D721Med (cell line): Measurements from ENCODE around the gene POC1A.

Source experiments
- DNase-seq: peaks from one replicate; pipeline ENCODE4 v3.0.0; 2011; ENCODE audit warnings: low spot score; ENCODE audit not compliant: insufficient read length
- FAIRE-seq: peaks from 2 replicates; lab custom pipeline; 2011; peaks lifted over from hg19 to GRCh38; lab: Jason Lieb, UNC
- CTCF ChIP-seq: IDR thresholded peaks from 2 replicates; pipeline ENCODE4 v1.5.1; 2012; ENCODE audit warnings: mild to moderate bottlenecking, control low read depth; ENCODE audit not compliant: insufficient read depth; ENCODE audit errors: missing control alignments

POC1A gene

GRCh38 chr3:52193065-52193464 is 38.8 kb upstream of the POC1A start:
- DNase-seq: no peak
- TF ChIP-seq CTCF: no peak
- FAIRE-seq: no peak

DNA sequence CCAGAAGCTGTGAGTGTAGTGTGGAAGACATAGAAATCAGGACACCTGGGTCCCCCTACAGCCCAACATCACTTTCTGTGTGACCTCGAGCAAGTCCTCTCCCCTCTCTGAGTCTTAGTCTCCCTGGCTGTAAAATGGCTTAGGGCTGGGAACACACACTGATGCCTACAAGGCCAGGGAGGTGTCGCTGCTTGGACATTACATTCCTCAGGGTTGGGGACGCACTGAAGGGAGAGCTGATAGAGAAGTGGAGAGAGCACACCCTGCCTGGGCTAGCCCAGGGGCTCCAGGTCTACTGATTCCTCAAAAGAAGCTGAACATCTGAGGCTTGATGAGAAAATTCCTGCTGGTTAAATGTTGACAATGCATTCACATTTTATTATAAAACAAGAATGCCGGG is 37.4 kb upstream of the POC1A start:
- FAIRE-seq (no peak), DNase-seq (no peak)
- TF ChIP-seq CTCF: no peak

DNA sequence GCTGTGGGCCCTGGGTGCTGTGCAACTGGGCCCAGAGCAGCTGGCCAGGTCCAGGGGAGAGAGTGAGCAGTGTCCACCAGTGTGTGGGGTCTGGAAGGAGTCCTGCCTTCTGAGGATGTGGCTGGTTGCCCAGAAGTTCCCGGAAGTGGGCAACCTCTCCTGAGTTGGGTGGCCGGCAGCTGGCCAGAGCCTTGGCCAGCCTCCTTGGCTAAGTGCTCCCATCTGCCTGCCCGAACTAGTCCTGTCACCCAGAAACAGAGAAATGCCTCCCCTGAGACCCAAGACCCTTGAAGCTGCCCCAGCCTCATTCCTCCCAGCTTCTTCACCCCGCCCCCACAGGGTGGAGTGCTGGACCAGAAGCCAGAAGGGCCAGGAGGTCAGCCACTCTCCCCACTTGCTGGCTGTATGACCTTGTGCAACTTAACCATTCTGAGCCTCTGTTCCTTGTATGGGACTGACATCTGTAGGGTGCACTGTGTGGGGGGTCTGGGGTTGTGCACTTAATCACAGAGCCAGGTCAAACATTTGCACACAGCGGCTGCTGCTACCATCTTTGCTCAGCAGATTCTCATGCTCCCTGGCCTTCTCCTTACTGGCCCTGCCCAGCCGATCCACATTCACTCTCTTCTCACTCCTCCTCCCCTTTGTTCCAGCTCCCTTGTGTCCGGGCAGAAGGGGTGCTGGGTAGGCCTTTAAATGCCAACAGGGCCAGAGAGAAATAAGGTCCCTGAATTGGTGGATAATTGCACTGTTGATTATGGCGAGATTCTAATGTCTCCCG is 36.3 kb upstream of the POC1A start:
- no peak for FAIRE-seq

DNA sequence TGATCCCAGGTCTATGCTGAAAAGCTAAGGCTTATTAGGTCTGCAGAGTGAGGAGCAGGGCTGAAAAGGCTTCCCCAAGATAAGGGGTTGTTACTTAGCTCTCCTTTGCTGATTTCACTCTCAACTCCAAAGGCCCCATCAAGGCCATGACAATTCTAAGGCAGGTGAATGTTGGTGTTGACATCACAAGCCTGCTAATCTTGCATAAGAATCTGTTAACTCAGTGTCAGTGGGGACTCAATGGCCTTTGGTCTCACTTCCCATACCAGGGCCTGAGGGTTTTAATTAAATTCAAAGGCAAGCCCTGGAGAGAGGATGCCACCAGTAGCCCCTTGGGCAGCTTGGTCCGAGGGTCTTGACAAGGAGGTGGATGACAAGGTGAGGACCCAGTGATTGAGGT is 34.3 kb upstream of the POC1A start:
- TF ChIP-seq CTCF: no peak
- no peak for DNase-seq
- FAIRE-seq: no peak

More for the DNA sequence above, 36.3 kb upstream of the POC1A start:
- no peak for TF ChIP-seq CTCF
- DNase-seq: no peak

DNA sequence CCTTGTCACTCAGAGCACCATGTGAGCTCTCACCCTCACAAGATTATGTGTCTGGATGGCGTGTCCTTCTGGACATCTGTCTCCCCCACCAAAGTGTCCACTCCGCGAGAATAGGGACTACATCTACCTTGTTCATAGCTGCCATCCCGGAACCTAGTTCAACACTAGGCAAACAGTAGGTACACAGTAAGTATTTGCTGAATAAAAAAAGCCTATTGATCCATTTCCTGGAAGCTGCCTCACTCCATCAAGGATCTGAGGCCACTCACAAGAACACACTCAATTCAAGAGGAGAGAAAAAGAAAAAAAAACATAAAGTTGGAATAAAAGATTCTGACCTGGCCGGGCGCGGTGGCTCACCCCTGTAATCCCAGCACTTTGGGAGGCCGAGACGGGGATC is 32.5 kb upstream of the POC1A start:
- TF ChIP-seq CTCF: no peak
- FAIRE-seq (no peak), DNase-seq (no peak)

DNA sequence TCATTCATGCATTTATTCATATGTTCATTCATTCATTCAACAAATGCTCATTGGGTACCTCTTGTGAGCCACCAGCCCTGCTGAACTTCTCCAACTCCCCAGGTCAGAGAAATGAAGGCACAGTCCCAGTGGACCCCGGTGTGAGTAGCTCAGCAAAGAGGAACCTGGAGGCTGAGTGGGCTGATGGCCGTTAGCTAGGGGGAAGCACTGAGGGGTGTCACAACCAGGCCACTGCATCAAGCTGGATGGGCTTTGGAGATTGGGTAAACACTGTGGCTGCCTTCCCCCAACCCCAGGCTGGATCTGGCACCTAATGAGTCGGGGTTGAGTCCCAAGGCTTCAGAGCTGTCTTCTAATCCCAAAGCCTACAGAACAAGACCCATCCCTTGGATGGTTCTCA is 31.6 kb upstream of the POC1A start:
- DNase-seq (no peak), FAIRE-seq (no peak)
- TF ChIP-seq CTCF: no peak

DNA sequence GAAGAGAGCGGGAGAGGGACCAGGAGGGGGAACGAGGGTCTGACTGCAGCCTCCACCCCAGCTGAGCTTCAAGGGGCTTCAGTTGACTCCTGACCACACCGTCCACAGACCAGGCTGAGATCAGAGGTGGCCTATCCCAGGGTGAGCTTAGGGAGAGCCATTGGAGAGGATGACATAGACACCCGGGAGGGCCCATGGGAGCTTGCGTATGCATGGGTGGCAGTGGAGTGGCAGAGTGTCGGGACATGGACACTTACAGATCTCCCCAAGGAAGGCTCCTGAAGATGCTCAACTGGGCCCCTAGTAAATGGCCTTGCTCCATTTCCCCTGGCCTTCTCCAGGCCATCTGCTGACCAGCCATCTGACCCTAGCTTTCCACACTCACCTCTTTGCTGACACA is 31.1 kb upstream of the POC1A start:
- DNase-seq (no peak), FAIRE-seq (no peak)
- TF ChIP-seq CTCF: no peak
